Measurements from ENCODE around the gene C9orf78. TPM values are rescaled to one million over a fixed set of nuclear protein-coding genes. Genes with fewer than 3 reads are reported as not detected.
A peak's percentile ranks its signal among the peaks of the same experiment; 100 is the strongest.

The C9orf78 gene
- total RNA-seq, 4 donors from 2014 or later: 31.2 to 92.3 (median 51.5) TPM

GRCh38 chr9:129879991-129880653, 45.0 kb upstream of the C9orf78 start:
- 96% methylated on average over 14 of the region's 31 CpGs; no CpG with 5 or more reads in 1 of the 2 donors for WGBS, 2 donors
- DNase-seq: no peak
- H3K4me1 ChIP-seq: peaks cover 14 to 31% (median 16%) of the 10 kb centered on the region in 3 donors
- H3K4me3 ChIP-seq: no peak overlapping the region
- no peaks in the 10 kb centered on the region for H3K9me3 ChIP-seq
- H3K27ac ChIP-seq: peak overlapping the region in 2 of 4 donors; percentile 44 to 51
- no peaks in the 10 kb centered on the region for H3K27me3 ChIP-seq
- TF ChIP-seq CTCF (IDR thresholded peaks at IDR 0.05): no peak
- TF ChIP-seq POLR2A (IDR thresholded peaks at IDR 0.05): no peak
- intact Hi-C loops (cut with DNase I): loop anchor here (10.0 kb wide), 1 partner anchor 355 kb away; no protein-coding TSS in a partner anchor
- H3K36me3 ChIP-seq: peaks cover 0 to 36% (median 29%) of the 10 kb centered on the region in 3 donors

GRCh38 chr9:129879103-129879699, 44.1 kb upstream of the C9orf78 start:
- Histone ChIP-seq H3K4me1 (peaks cover 5 to 22% (median 7%) of the 10 kb centered on the region in 3 donors), H3K36me3 (peaks cover 0 to 41% (median 30%) of the 10 kb centered on the region in 3 donors), H3K27ac (no peak overlapping the region), H3K9me3 (no peaks in the 10 kb centered on the region), H3K4me3 (no peak overlapping the region), H3K27me3 (no peaks in the 10 kb centered on the region)
- WGBS, 2 donors: 88% methylated on average over 8 of the region's 17 CpGs; no CpG with 5 or more reads in 1 of the 2 donors
- TF ChIP-seq POLR2A (IDR thresholded peaks at IDR 0.05) (no peak), CTCF (IDR thresholded peaks at IDR 0.05) (no peak)
- intact Hi-C loops (cut with DNase I): no loop called here
- no peak for DNase-seq

GRCh38 chr9:129878291-129878690, 43.2 kb upstream of the C9orf78 start:
- 93% methylated on average over 5 of the region's 11 CpGs; no CpG with 5 or more reads in 1 of the 2 donors for WGBS, 2 donors
- H3K36me3 ChIP-seq: peaks cover 0 to 41% (median 37%) of the 10 kb centered on the region in 3 donors
- no peak overlapping the region for H3K4me3 ChIP-seq
- no peak for TF ChIP-seq CTCF (IDR thresholded peaks at IDR 0.05)
- no peak for TF ChIP-seq POLR2A (IDR thresholded peaks at IDR 0.05)
- DNase-seq: no peak
- H3K9me3 ChIP-seq: no peaks in the 10 kb centered on the region
- H3K4me1 ChIP-seq: peaks cover 0 to 14% (median 0%) of the 10 kb centered on the region in 3 donors
- H3K27ac ChIP-seq: no peak overlapping the region
- no peaks in the 10 kb centered on the region for H3K27me3 ChIP-seq
- intact Hi-C loops (cut with DNase I): no loop called here

GRCh38 chr9:129876815-129877214, 41.7 kb upstream of the C9orf78 start:
- Histone ChIP-seq H3K27me3 (no peaks in the 10 kb centered on the region), H3K27ac (no peak overlapping the region), H3K4me3 (no peak overlapping the region), H3K9me3 (no peaks in the 10 kb centered on the region), H3K36me3 (peaks cover 0 to 41% (median 33%) of the 10 kb centered on the region in 3 donors), H3K4me1 (peaks cover 0 to 14% (median 0%) of the 10 kb centered on the region in 3 donors)
- DNase-seq: no peak
- intact Hi-C loops (cut with DNase I): no loop called here
- TF ChIP-seq CTCF (IDR thresholded peaks at IDR 0.05) (no peak), POLR2A (IDR thresholded peaks at IDR 0.05) (no peak)
- WGBS, 2 donors: 90 to 96% methylated on average over 3 to 7 of the region's 7 CpGs

All from esophagus squamous epithelium (tissue), 5 donors.